Testis (tissue), 3 donors: ENCODE measurements around the gene DACH1. TPM values are rescaled to one million over a fixed set of nuclear protein-coding genes. Genes with fewer than 3 reads are reported as not detected.

ENCODE experiments used
- DNase-seq: peaks from one replicate; pipeline ENCODE4 v3.0.0-alpha.2; 2019
- H3K27ac ChIP-seq, 2 donors: fragments of 200-600 bp; sonication (generic); one replicate each; pipeline ENCODE4 v1.5.1; 2019
- H3K27me3 ChIP-seq: fragments of 200-600 bp; sonication (generic); one replicate; pipeline ENCODE4 v1.5.1; 2019
- H3K36me3 ChIP-seq: fragments of 200-600 bp; sonication (generic); one replicate; pipeline ENCODE4 v1.5.1; 2017; ENCODE audit warnings: low read depth; ENCODE audit errors: missing control alignments
- H3K4me1 ChIP-seq: fragments of 200-600 bp; sonication (generic); one replicate; pipeline ENCODE4 v1.5.1; 2019
- H3K4me3 ChIP-seq, 2 donors: fragments of 200-600 bp; sonication (generic); one replicate each; pipeline ENCODE4 v1.5.1; 2017 to 2019
- H3K9me3 ChIP-seq: fragments of 200-600 bp; sonication (generic); one replicate; pipeline ENCODE4 v1.5.1; 2017
- CTCF ChIP-seq, 3 experiments: fragments of 450-650 bp in 2 of 3; fragments of 200-600 bp in 1 of 3; sonication (generic) in 1 of 3; IDR thresholded peaks; one replicate each; pipeline ENCODE4 v1.5.1; 2016 to 2019; ENCODE audit warnings: antibody characterized with exemption in 3 of 3, mild to moderate bottlenecking in 2 of 3, moderate library complexity in 1 of 3
- POLR2A ChIP-seq: fragments of 450-650 bp; IDR thresholded peaks from one replicate; pipeline ENCODE4 v1.6.1; 2017; ENCODE audit warnings: antibody characterized with exemption, mild to moderate bottlenecking, moderate library complexity
- WGBS, 2 donors: methylation state at CpG; one replicate each; pipeline ENCODE4 v1.1.5; 2018; 5-methylcytosine and 5-hydroxymethylcytosine counted together
- intact Hi-C: fragments of 100-400 bp; cut with DNase I; formaldehyde crosslinking; loops from one replicate; pipeline ENCODE4 v1.15.1; 2023; ENCODE audit warnings: low total_unique reads
- polyA plus RNA-seq: library from polyadenylated mRNA; stranded (reverse); fragments of 350-450 nt; fragmentation: Illumina TruSeq; extraction: RNeasy Lipid Tissue Mini Kit (QIAGEN cat#74804); gene quantifications from one replicate; pipeline ENCODE4 v1.2.3, GENCODE V29; 2014; ENCODE audit warnings: low read depth, low replicate concordance; ENCODE audit not compliant: insufficient read depth
- total RNA-seq, 2 donors: library from RNA; depleted of rRNA; stranded (reverse); fragments of >200 nt; gene quantifications; one replicate each; pipeline ENCODE4 v1.2.3, GENCODE V29; 2016

Gene DACH1
- total and polyA plus RNA-seq, 3 donors from 2014 or later: 4.7 to 11.1 (median 5.4) TPM

GRCh38 chr13:71789693-71790329, 77.2 kb downstream of the DACH1 start:
- 84 to 85% methylated on average over 5 of the region's 5 CpGs for WGBS, 2 donors
- H3K36me3 ChIP-seq: no peaks in the 10 kb centered on the region
- TF ChIP-seq CTCF (IDR thresholded peaks at IDR 0.05) (no peak), POLR2A (no peak)
- no peak overlapping the region for H3K4me3 ChIP-seq
- no peaks in the 10 kb centered on the region for H3K27me3 ChIP-seq
- DNase-seq: no peak
- H3K4me1 ChIP-seq: no peaks in the 10 kb centered on the region
- H3K27ac ChIP-seq: no peak overlapping the region
- intact Hi-C loops: no loop called here
- H3K9me3 ChIP-seq: no peaks in the 10 kb centered on the region

- Histone ChIP-seq H3K27ac (no peak overlapping the region), H3K27me3 (no peaks in the 10 kb centered on the region), H3K4me3 (no peak overlapping the region), H3K9me3 (no peaks in the 10 kb centered on the region), H3K36me3 (no peaks in the 10 kb centered on the region), H3K4me1 (no peaks in the 10 kb centered on the region)
- intact Hi-C loops: no loop called here
- TF ChIP-seq POLR2A (no peak), CTCF (IDR thresholded peaks at IDR 0.05) (no peak)
- no peak for DNase-seq
Measured at GRCh38 chr13:71789037-71789436, 78.0 kb downstream of the DACH1 start.

GRCh38 chr13:71787414-71787813, 79.6 kb downstream of the DACH1 start:
- no peaks in the 10 kb centered on the region for H3K27me3 ChIP-seq
- H3K27ac ChIP-seq: no peak overlapping the region
- H3K4me1 ChIP-seq: no peaks in the 10 kb centered on the region
- 86 to 92% methylated on average over 9 of the region's 9 CpGs for WGBS, 2 donors
- no peaks in the 10 kb centered on the region for H3K9me3 ChIP-seq
- intact Hi-C loops: no loop called here
- no peak for DNase-seq
- no peak for TF ChIP-seq POLR2A
- TF ChIP-seq CTCF (IDR thresholded peaks at IDR 0.05): no peak
- no peaks in the 10 kb centered on the region for H3K36me3 ChIP-seq
- H3K4me3 ChIP-seq: no peak overlapping the region

GRCh38 chr13:71786875-71787274, 80.1 kb downstream of the DACH1 start:
- DNase-seq: no peak
- H3K4me3 ChIP-seq: no peak overlapping the region
- H3K4me1 ChIP-seq: no peaks in the 10 kb centered on the region
- intact Hi-C loops: no loop called here
- no peaks in the 10 kb centered on the region for H3K27me3 ChIP-seq
- 73 to 86% methylated on average over 4 of the region's 4 CpGs for WGBS, 2 donors
- H3K36me3 ChIP-seq: no peaks in the 10 kb centered on the region
- H3K27ac ChIP-seq: no peak overlapping the region
- H3K9me3 ChIP-seq: no peaks in the 10 kb centered on the region
- TF ChIP-seq CTCF (IDR thresholded peaks at IDR 0.05): no peak
- no peak for TF ChIP-seq POLR2A

GRCh38 chr13:71785361-71785760, 81.6 kb downstream of the DACH1 start:
- no peak for DNase-seq
- no peak for TF ChIP-seq POLR2A
- TF ChIP-seq CTCF (IDR thresholded peaks at IDR 0.05): no peak
- H3K4me1 ChIP-seq: no peaks in the 10 kb centered on the region
- 87 to 89% methylated on average over 2 of the region's 2 CpGs for WGBS, 2 donors
- intact Hi-C loops: no loop called here
- no peaks in the 10 kb centered on the region for H3K9me3 ChIP-seq
- H3K4me3 ChIP-seq: no peak overlapping the region
- no peaks in the 10 kb centered on the region for H3K27me3 ChIP-seq
- H3K36me3 ChIP-seq: no peaks in the 10 kb centered on the region
- no peak overlapping the region for H3K27ac ChIP-seq
